CD14-positive monocyte (primary cell): Measurements from ENCODE around the gene ALG6. TPM values are rescaled to one million over a fixed set of nuclear protein-coding genes. Genes with fewer than 3 reads are reported as not detected.

ENCODE experiments used
- DNase-seq, 3 donors: peaks; one replicate each; pipeline ENCODE4 v3.0.0-alpha.2; 2011 to 2022
- H2AFZ ChIP-seq: 2 replicates; pipeline ENCODE4 v1.6.0; 2012; ENCODE audit warnings: mild to moderate bottlenecking, low read depth, low read length, inconsistent platforms; ENCODE audit not compliant: insufficient read depth, poor library complexity, severe bottlenecking
- H3K27ac ChIP-seq, 2 donors: 1 replicate in 1 of 2; 2 replicates in 1 of 2; pipeline ENCODE4 v1.5.1; 2012 to 2013; ENCODE audit warnings: low read length in 2 of 2, control low read depth in 1 of 2, inconsistent platforms in 1 of 2, low read depth in 1 of 2, mild to moderate bottlenecking in 1 of 2
- H3K27me3 ChIP-seq, 2 donors: one replicate each; pipeline versions ENCODE4 v1.6.0 to v1.6.1; 2011 to 2013; ENCODE audit warnings: low read length in 2 of 2; ENCODE audit not compliant: control insufficient read depth in 2 of 2, insufficient read depth in 2 of 2
- H3K36me3 ChIP-seq, 2 donors: replicated peaks in 1 of 2; 1 replicate in 1 of 2; 2 replicates in 1 of 2; pipeline versions ENCODE4 v1.5.1 to v1.6.1; 2012 to 2013; ENCODE audit warnings: low read length in 2 of 2, control low read depth in 1 of 2, inconsistent platforms in 1 of 2, mild to moderate bottlenecking in 1 of 2; ENCODE audit not compliant: insufficient read depth in 2 of 2, control insufficient read depth in 1 of 2
- H3K4me1 ChIP-seq, 2 donors: 1 replicate in 1 of 2; 2 replicates in 1 of 2; pipeline versions ENCODE4 v1.5.1 to v1.6.1; 2012 to 2013; ENCODE audit warnings: low read length in 2 of 2, control low read depth in 1 of 2, inconsistent platforms in 1 of 2, mild to moderate bottlenecking in 1 of 2, moderate library complexity in 1 of 2; ENCODE audit not compliant: insufficient read depth in 2 of 2, control insufficient read depth in 1 of 2
- H3K4me2 ChIP-seq: replicated peaks from 2 replicates; pipeline ENCODE3; 2012; ENCODE audit warnings: low read length, moderate library complexity, mild to moderate bottlenecking; ENCODE audit not compliant: poor library complexity, severe bottlenecking; ENCODE audit errors: extremely low read depth
- H3K4me3 ChIP-seq, 3 experiments: fragments of 200-600 bp in 1 of 3; sonication (generic) in 1 of 3; replicated peaks in 1 of 3; 1 replicate in 2 of 3; 2 replicates in 1 of 3; pipeline ENCODE4 v1.5.1; 2011 to 2013; ENCODE audit warnings: low read length in 3 of 3, mild to moderate bottlenecking in 3 of 3, control low read depth in 2 of 3, low read depth in 2 of 3, inconsistent platforms in 1 of 3, moderate library complexity in 1 of 3
- H3K79me2 ChIP-seq: 2 replicates; pipeline ENCODE4 v1.6.0; 2012; ENCODE audit warnings: mild to moderate bottlenecking, control low read depth, inconsistent platforms, low read length, moderate library complexity; ENCODE audit not compliant: insufficient read depth
- H3K9ac ChIP-seq: 2 replicates; pipeline ENCODE4 v1.6.0; 2017; ENCODE audit warnings: low read length, mild to moderate bottlenecking; ENCODE audit not compliant: insufficient read depth, poor library complexity, severe bottlenecking
- H3K9me3 ChIP-seq, 2 donors: replicated peaks in 1 of 2; 1 replicate in 1 of 2; 2 replicates in 1 of 2; pipeline versions ENCODE4 v1.5.1 to v1.6.1; 2012 to 2013; ENCODE audit warnings: low read length in 2 of 2, control low read depth in 1 of 2; ENCODE audit not compliant: control insufficient read depth in 1 of 2, insufficient read depth in 1 of 2
- H4K20me1 ChIP-seq: 2 replicates; pipeline ENCODE4 v1.6.0; 2012; ENCODE audit warnings: mild to moderate bottlenecking, low read length, control low read depth, moderate library complexity; ENCODE audit not compliant: insufficient read depth
- H3K27ac Mint-ChIP-seq, 7 donors: one replicate each; pipeline ENCODE4 v1.8.0; 2020; ENCODE audit warnings: mild to moderate bottlenecking in 7 of 7, mixed read lengths in 7 of 7, moderate library complexity in 6 of 7, inconsistent platforms in 2 of 7
- H3K27me3 Mint-ChIP-seq, 3 donors: one replicate each; pipeline ENCODE4 v1.8.0; 2021 to 2022; ENCODE audit warnings: low read depth in 3 of 3, mild to moderate bottlenecking in 3 of 3, mixed read lengths in 3 of 3, moderate library complexity in 3 of 3, inconsistent platforms in 1 of 3
- H3K36me3 Mint-ChIP-seq, 2 donors: one replicate each; pipeline ENCODE4 v1.8.0; 2020; ENCODE audit warnings: mixed read lengths in 2 of 2, inconsistent platforms in 1 of 2, mild to moderate bottlenecking in 1 of 2
- H3K4me1 Mint-ChIP-seq: one replicate; pipeline ENCODE4 v1.8.0; 2020; ENCODE audit warnings: mild to moderate bottlenecking, mixed read lengths
- H3K4me3 Mint-ChIP-seq, 2 donors: one replicate each; pipeline ENCODE4 v1.8.0; 2020; ENCODE audit warnings: mild to moderate bottlenecking in 2 of 2, mixed read lengths in 2 of 2, moderate library complexity in 1 of 2
- H3K9me3 Mint-ChIP-seq, 7 donors: one replicate each; pipeline ENCODE4 v1.8.0; 2020 to 2022; ENCODE audit warnings: mixed read lengths in 7 of 7, mild to moderate bottlenecking in 6 of 7, moderate library complexity in 6 of 7, inconsistent platforms in 2 of 7
- CTCF ChIP-seq: fragments of 200-600 bp; IDR thresholded peaks from one replicate; pipeline ENCODE4 v1.8.0; 2022; ENCODE audit warnings: antibody characterized with exemption, mild to moderate bottlenecking
- WGBS: methylation state at CpG from one replicate; pipeline ENCODE4 v1.1.5; 2013; ENCODE audit warnings: missing lambda C conversion rate; ENCODE audit not compliant: insufficient coverage; 5-methylcytosine and 5-hydroxymethylcytosine counted together
- intact Hi-C, 2 donors: fragments of 100-400 bp; cut with micrococcal nuclease; formaldehyde crosslinking; loops; one replicate each; pipeline versions ENCODE4 v1.15.0 to v1.15.1; 2023
- polyA plus RNA-seq, 3 donors: library from polyadenylated mRNA; depleted of rRNA in 1 of 3; unstranded in 2 of 3; stranded (reverse) in 1 of 3; fragments of 300-500 nt in 2 of 3; fragments of >200 nt in 1 of 3; fragmentation: Illumina TruSeq in 2 of 3; gene quantifications; 1 replicate in 2 of 3; 2 replicates in 1 of 3; pipeline ENCODE4 v1.2.3, GENCODE V29; 2012 to 2021

Gene ALG6
- polyA plus RNA-seq, 3 donors: 9.3 to 24.7 (median 20.2) TPM

DNA sequence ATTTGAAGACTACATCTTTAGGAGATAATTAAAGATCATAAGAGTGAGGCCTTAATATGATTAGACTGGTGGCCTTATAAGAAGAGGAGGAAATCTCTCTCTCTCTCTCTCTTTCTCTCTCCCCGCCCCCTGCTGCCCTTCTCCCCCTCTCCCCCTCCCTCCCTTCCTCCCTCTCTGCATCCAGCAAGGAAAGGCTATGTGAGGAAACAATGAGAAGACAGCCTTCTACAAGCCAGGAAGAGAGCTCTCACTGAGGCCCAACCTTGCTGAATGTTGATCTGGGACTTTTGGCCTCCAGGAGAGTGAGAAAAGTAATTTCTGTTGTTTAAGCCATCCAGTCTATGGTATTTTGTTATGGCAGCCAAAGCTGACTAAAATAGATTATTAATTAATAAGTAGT, 23.5 kb upstream of the ALG6 start:
- Histone ChIP-seq H3K79me2 (no peaks in the 10 kb centered on the region), H3K4me1 (no peaks in the 10 kb centered on the region), H4K20me1 (no peaks in the 10 kb centered on the region), H3K36me3 (no peaks in the 10 kb centered on the region), H3K27ac (no peak overlapping the region), H2AFZ (no peak overlapping the region), H3K9me3 (no peaks in the 10 kb centered on the region), H3K4me2 (no peak overlapping the region), H3K27me3 (peaks cover 2 to 6% of the 10 kb centered on the region in 2 donors), H3K9ac (no peak overlapping the region), H3K4me3 (no peak overlapping the region)
- Mint-ChIP-seq H3K4me1 (no peaks in the 10 kb centered on the region), H3K36me3 (no peaks in the 10 kb centered on the region), H3K27ac (no peak overlapping the region), H3K9me3 (peaks cover 0 to 3% (median 0%) of the 10 kb centered on the region in 7 donors), H3K4me3 (no peak overlapping the region), H3K27me3 (peaks cover 6 to 20% (median 13%) of the 10 kb centered on the region in 3 donors)
- TF ChIP-seq CTCF: no peak
- no CpG with 5 or more reads among the region's 1 CpG for WGBS
- DNase-seq: no peak
- intact Hi-C loops: no loop called here

- Histone ChIP-seq H3K4me2 (no peak overlapping the region), H3K4me1 (no peaks in the 10 kb centered on the region), H4K20me1 (no peaks in the 10 kb centered on the region), H3K79me2 (no peaks in the 10 kb centered on the region), H3K27me3 (peaks cover 23 to 36% of the 10 kb centered on the region in 2 donors), H3K9me3 (no peaks in the 10 kb centered on the region), H3K27ac (no peak overlapping the region), H2AFZ (no peak overlapping the region), H3K9ac (no peak overlapping the region), H3K36me3 (no peaks in the 10 kb centered on the region), H3K4me3 (no peak overlapping the region)
- intact Hi-C loops: no loop called here
- no peak overlapping the region for H3K4me3 Mint-ChIP-seq
- DNase-seq: no peak
- H3K36me3 Mint-ChIP-seq: no peaks in the 10 kb centered on the region
- 94% methylated on average over 5 of the region's 5 CpGs for WGBS
- TF ChIP-seq CTCF: no peak
- peaks cover 19 to 32% (median 25%) of the 10 kb centered on the region in 3 donors for H3K27me3 Mint-ChIP-seq
- H3K27ac Mint-ChIP-seq: no peak overlapping the region
- H3K4me1 Mint-ChIP-seq: no peaks in the 10 kb centered on the region
- H3K9me3 Mint-ChIP-seq: peaks cover 0 to 3% (median 0%) of the 10 kb centered on the region in 7 donors
Observed at GRCh38 chr1:63350320-63350719, 17.1 kb upstream of the ALG6 start.
